DOHH2 (cell line): ENCODE results near the gene EGR1.

Experiments
- H3F3A ChIP-seq: fragments of 200-600 bp; sonication (generic), shearing (Covaris generic); 2 replicates; pipeline ENCODE4 v1.6.0; 2016; ENCODE audit warnings: antibody characterized with exemption, mild to moderate bottlenecking; ENCODE audit not compliant: control insufficient read depth, insufficient read depth
- H3K27ac ChIP-seq: fragments of 200-600 bp; sonication (generic); 2 replicates; pipeline ENCODE4 v1.5.1; 2014; ENCODE audit warnings: low read depth, mild to moderate bottlenecking, low read length, moderate library complexity
- H3K27me3 ChIP-seq: fragments of 200-600 bp; sonication (generic); 2 replicates; pipeline ENCODE4 v1.6.1; 2014; ENCODE audit warnings: mild to moderate bottlenecking, low read length, mixed read lengths; ENCODE audit not compliant: control insufficient read depth
- H3K36me3 ChIP-seq: fragments of 200-600 bp; sonication (generic); 2 replicates; pipeline ENCODE4 v1.6.1; 2014; ENCODE audit warnings: mild to moderate bottlenecking, low read length, moderate library complexity, mixed read lengths; ENCODE audit not compliant: control insufficient read depth
- H3K4me1 ChIP-seq: fragments of 200-600 bp; sonication (generic); 2 replicates; pipeline ENCODE4 v1.6.1; 2014; ENCODE audit warnings: mild to moderate bottlenecking, low read length, mixed read lengths; ENCODE audit not compliant: control insufficient read depth
- H3K4me2 ChIP-seq: fragments of 200-600 bp; sonication (generic); 2 replicates; pipeline ENCODE4 v1.6.0; 2014; ENCODE audit warnings: mild to moderate bottlenecking, low read length, moderate library complexity
- H3K4me3 ChIP-seq: fragments of 200-600 bp; sonication (generic); 2 replicates; pipeline ENCODE4 v1.5.1; 2014; ENCODE audit warnings: mild to moderate bottlenecking, low read length, mixed read lengths
- H3K79me2 ChIP-seq: fragments of 200-600 bp; sonication (generic); 2 replicates; pipeline ENCODE4 v1.6.1; 2014; ENCODE audit warnings: mild to moderate bottlenecking, low read length, mixed read lengths; ENCODE audit not compliant: control insufficient read depth
- H3K9me2 ChIP-seq: fragments of 200-600 bp; sonication (generic); replicated peaks from 2 replicates; pipeline ENCODE4 v1.6.1; 2014; ENCODE audit warnings: mild to moderate bottlenecking, low read length, mixed read lengths; ENCODE audit not compliant: control insufficient read depth
- H3K9me3 ChIP-seq: fragments of 200-600 bp; sonication (generic); 2 replicates; pipeline ENCODE4 v1.6.1; 2014; ENCODE audit warnings: antibody characterized with exemption, low read length, mixed read lengths; ENCODE audit not compliant: control insufficient read depth, insufficient read depth
- H4K20me1 ChIP-seq: fragments of 200-600 bp; sonication (generic); 2 replicates; pipeline ENCODE4 v1.6.0; 2014; ENCODE audit warnings: low read depth, mild to moderate bottlenecking, antibody characterized with exemption, low read length, moderate library complexity; ENCODE audit not compliant: control insufficient read depth, insufficient read depth
- CTCF ChIP-seq: fragments of 200-600 bp; sonication (generic); IDR thresholded peaks from one replicate; pipeline ENCODE4 v1.5.1; 2014; ENCODE audit warnings: antibody characterized with exemption, mild to moderate bottlenecking, low read depth, low read length; ENCODE audit not compliant: poor library complexity, severe bottlenecking
- EZH2phosphoT487 ChIP-seq: fragments of 200-600 bp; sonication (generic); IDR thresholded peaks from 2 replicates; pipeline ENCODE4 v1.6.1; 2017; ENCODE audit warnings: borderline replicate concordance, mild to moderate bottlenecking, antibody characterized with exemption, low read length, moderate library complexity, mixed read lengths

Gene EGR1

DNA sequence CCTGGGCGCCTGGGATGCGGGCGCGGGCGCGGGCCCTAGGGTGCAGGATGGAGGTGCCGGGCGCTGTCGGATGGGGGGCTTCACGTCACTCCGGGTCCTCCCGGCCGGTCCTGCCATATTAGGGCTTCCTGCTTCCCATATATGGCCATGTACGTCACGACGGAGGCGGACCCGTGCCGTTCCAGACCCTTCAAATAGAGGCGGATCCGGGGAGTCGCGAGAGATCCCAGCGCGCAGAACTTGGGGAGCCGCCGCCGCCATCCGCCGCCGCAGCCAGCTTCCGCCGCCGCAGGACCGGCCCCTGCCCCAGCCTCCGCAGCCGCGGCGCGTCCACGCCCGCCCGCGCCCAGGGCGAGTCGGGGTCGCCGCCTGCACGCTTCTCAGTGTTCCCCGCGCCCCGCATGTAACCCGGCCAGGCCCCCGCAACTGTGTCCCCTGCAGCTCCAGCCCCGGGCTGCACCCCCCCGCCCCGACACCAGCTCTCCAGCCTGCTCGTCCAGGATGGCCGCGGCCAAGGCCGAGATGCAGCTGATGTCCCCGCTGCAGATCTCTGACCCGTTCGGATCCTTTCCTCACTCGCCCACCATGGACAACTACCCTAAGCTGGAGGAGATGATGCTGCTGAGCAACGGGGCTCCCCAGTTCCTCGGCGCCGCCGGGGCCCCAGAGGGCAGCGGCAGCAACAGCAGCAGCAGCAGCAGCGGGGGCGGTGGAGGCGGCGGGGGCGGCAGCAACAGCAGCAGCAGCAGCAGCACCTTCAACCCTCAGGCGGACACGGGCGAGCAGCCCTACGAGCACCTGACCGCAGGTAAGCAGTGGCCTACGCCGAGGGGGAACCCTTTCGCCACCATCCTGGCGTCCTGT is at the start of gene EGR1:
EGR1 (plus strand) TSS at position 219 of the 864 bp plus-strand sequence; CDS start at position 502, 283 bp downstream.
- peak within 1 kb of the TSS; percentile 96 for H3K4me3 ChIP-seq
- no peaks in the 10 kb centered on the region for H3K9me3 ChIP-seq
- peaks cover 19% of the 10 kb centered on the region for H3K4me1 ChIP-seq
- H3F3A ChIP-seq, result no peaks in the 10 kb centered on the region
- peak within 1 kb of the TSS; percentile 79 for H3K27ac ChIP-seq
- H3K4me2 ChIP-seq, result peak within 1 kb of the TSS; percentile 98
- H3K9me2 ChIP-seq, result no peaks in the 10 kb centered on the region
- H4K20me1 ChIP-seq, result no peaks in the 10 kb centered on the region
- peaks cover 21% of the 10 kb centered on the region for H3K27me3 ChIP-seq
- H3K79me2 ChIP-seq, result no peaks in the 10 kb centered on the region
- H3K36me3 ChIP-seq, result no peaks in the 10 kb centered on the region
- TF ChIP-seq CTCF, result no peak
- no peak; the same call in 1 of the 2 replicates for TF ChIP-seq EZH2phosphoT487

DNA sequence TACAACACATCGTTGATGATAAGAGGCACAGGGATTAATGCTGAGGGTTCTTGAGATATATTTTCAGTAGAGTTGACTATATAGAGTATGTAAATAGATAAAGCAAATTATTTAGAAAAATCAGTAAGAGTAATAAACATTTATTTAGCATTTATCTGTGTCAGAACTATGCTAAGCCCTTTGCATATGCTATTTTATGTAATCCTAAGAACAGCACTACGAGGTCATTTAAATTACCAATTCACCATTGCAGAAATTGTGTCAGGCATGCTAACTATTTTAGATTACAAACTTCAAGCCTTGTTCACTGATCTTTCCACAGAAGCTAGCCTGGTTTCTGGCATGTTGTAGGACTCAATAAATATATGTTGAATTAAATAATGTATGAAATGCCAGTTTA is 46.8 kb upstream of the EGR1 start:
- Histone ChIP-seq H4K20me1 (no peaks in the 10 kb centered on the region), H3K27ac (no peak overlapping the region), H3K79me2 (no peaks in the 10 kb centered on the region), H3K4me2 (no peak overlapping the region), H3K4me1 (no peaks in the 10 kb centered on the region), H3K9me3 (no peaks in the 10 kb centered on the region), H3K9me2 (no peaks in the 10 kb centered on the region), H3K27me3 (no peaks in the 10 kb centered on the region), H3F3A (no peaks in the 10 kb centered on the region), H3K36me3 (peaks cover 78% of the 10 kb centered on the region), H3K4me3 (no peak overlapping the region)
- TF ChIP-seq CTCF (no peak), EZH2phosphoT487 (no peak)

DNA sequence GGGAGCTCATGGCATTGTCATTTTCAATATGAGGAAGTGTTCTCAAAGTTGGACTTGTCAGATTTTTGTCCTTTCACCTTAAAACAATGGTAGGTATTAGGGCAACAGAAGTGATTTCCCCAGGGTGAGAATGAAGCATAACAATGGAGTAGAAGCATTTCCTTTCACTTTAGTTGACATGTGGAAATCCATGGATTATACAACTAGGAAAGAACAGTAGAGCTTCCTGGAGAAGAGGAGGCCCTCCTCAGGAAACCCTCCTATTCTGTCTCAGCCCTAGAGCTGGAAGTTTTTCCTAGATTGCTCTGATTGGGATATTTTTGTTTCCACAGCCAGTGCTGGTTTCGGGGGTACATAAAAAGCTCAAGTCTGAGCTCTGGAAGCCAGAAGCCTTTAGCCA is 40.2 kb upstream of the EGR1 start:
- H3K4me1 ChIP-seq, result no peaks in the 10 kb centered on the region
- TF ChIP-seq CTCF (no peak), EZH2phosphoT487 (no peak)
- no peak overlapping the region for H3K27ac ChIP-seq
- no peaks in the 10 kb centered on the region for H4K20me1 ChIP-seq
- H3K9me3 ChIP-seq, result no peaks in the 10 kb centered on the region
- no peak overlapping the region for H3K4me3 ChIP-seq
- no peaks in the 10 kb centered on the region for H3K9me2 ChIP-seq
- no peaks in the 10 kb centered on the region for H3K79me2 ChIP-seq
- H3K27me3 ChIP-seq, result no peaks in the 10 kb centered on the region
- peaks cover 81% of the 10 kb centered on the region for H3K36me3 ChIP-seq
- H3F3A ChIP-seq, result no peaks in the 10 kb centered on the region
- no peak overlapping the region for H3K4me2 ChIP-seq
